OCI-LY7 (cell line): Measurements from ENCODE around the gene CABYR.

Experiments
- CTCF ChIP-seq: fragments of 200-600 bp; sonication (generic); conservative IDR thresholded peaks from 2 replicates; pipeline ENCODE4 v1.5.1; 2014; ENCODE audit warnings: mild to moderate bottlenecking, antibody characterized with exemption, low read length, moderate library complexity, mixed read lengths
- EZH2phosphoT487 ChIP-seq: fragments of 200-600 bp; sonication (generic); IDR thresholded peaks from 2 replicates; pipeline ENCODE4 v1.6.1; 2018; ENCODE audit warnings: low read depth, borderline replicate concordance, mild to moderate bottlenecking, mixed run types, antibody characterized with exemption, low read length, moderate library complexity, mixed read lengths

- TF ChIP-seq CTCF = no peak
- TF ChIP-seq EZH2phosphoT487 = no peak
These were observed 66.0 kb downstream of the CABYR start for GRCh38 chr18:24204904-24205303.
